ENCODE results near the gene S100A4. TPM values are rescaled to one million over a fixed set of nuclear protein-coding genes. Genes with fewer than 3 reads are reported as not detected.

S100A4 gene
- total and polyA plus RNA-seq, 9 donors: 12.7 to 160 (median 45.3) TPM

DNA sequence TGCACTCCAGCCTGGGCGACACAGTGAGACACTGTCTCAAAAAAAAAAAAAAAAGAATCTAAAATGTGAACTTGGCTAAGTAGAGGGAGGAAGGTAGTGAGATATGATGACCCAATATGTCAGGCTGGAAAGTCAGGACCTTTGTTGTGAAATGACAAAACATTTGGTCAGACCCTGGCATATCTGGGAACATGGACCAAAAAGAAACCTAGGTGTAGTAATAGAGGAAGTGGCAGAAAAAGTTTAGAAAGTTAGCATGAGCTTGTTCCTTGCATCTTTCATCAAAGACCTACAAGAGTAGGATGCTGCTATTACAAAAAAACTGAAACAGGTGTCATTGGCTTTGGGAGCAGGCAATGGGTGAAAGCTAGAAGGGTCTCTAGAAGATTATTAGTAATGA is 10.7 kb upstream of the S100A4 start:
- WGBS, 3 donors: 94 to 100% (median 97%) methylated on average over 1 of the region's 1 CpG
- peaks cover 14% of the 10 kb centered on the region for H3K4me1 ChIP-seq (ENCODE audit: insufficient read depth)
- no peak for DNase-seq
- TF ChIP-seq EP300 (IDR thresholded peaks at IDR 0.05): no peak
- no peak for TF ChIP-seq CTCF (IDR thresholded peaks at IDR 0.05)
- no peak for TF ChIP-seq POLR2A (IDR thresholded peaks at IDR 0.05)
- H3K27me3 ChIP-seq: no peaks in the 10 kb centered on the region
- no peak overlapping the region for H3K4me3 ChIP-seq
- no peaks in the 10 kb centered on the region for H3K9me3 ChIP-seq
- H3K27ac ChIP-seq: no peak overlapping the region
- intact Hi-C loops (cut with DNase I): loop anchor here in 1 of 4 donors (10.0 kb wide), 1 partner anchor 408 kb away; the partner anchor contains the start of genes CREB3L4 and SLC39A1
- no peaks in the 10 kb centered on the region for H3K36me3 ChIP-seq

GRCh38 chr1:153553830-153554541 is 8.4 kb upstream of the S100A4 start:
- no peaks in the 10 kb centered on the region for H3K36me3 ChIP-seq
- no peak overlapping the region for H3K4me3 ChIP-seq
- intact Hi-C loops (cut with DNase I): loop anchor here in 1 of 4 donors (10.0 kb wide), 1 partner anchor 411 kb away; the partner anchor contains the start of genes CREB3L4 and SLC39A1
- peaks cover 16% of the 10 kb centered on the region for H3K4me1 ChIP-seq (ENCODE audit: insufficient read depth)
- DNase-seq: peak in 1 of 5 donors; percentile 44
- WGBS, 3 donors: 7 to 27% (median 27%) methylated on average over 2 of the region's 2 CpGs
- H3K9me3 ChIP-seq: no peaks in the 10 kb centered on the region
- peak overlapping the region in 1 of 2 donors; percentile 66 for H3K27ac ChIP-seq
- no peaks in the 10 kb centered on the region for H3K27me3 ChIP-seq
- TF ChIP-seq EP300 (IDR thresholded peaks at IDR 0.05) (no peak), POLR2A (IDR thresholded peaks at IDR 0.05) (no peak), CTCF (IDR thresholded peaks at IDR 0.05) (no peak)

DNA sequence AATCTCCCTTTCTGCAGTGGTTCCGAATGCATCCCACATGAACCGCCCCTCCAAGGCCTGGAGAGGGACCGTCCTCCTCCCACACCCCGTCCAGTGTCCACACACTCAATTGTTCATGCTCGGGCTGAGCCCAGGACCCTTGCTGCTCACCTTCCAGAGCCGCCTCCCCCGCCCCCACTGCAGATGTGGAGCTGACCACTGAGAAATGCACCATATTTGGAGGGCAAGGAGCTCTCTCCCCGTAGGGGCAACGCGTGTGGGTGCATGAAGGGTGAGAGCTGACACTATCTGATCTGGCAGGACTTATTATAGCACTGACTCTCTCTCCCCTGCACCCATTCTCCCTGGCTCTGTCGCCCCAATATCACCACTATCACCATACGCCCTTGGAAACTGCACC is 7.5 kb upstream of the S100A4 start:
- Histone ChIP-seq H3K27me3 (no peaks in the 10 kb centered on the region), H3K4me1 (ENCODE audit: insufficient read depth) (peaks cover 22% of the 10 kb centered on the region), H3K36me3 (no peaks in the 10 kb centered on the region), H3K27ac (peak overlapping the region in 1 of 2 donors; percentile 66), H3K9me3 (no peaks in the 10 kb centered on the region), H3K4me3 (no peak overlapping the region)
- intact Hi-C loops (cut with DNase I): loop anchor here in 1 of 4 donors (10.0 kb wide), 1 partner anchor 412 kb away; the partner anchor contains the start of genes CREB3L4 and SLC39A1
- WGBS, 3 donors: 81 to 84% (median 83%) methylated on average over 12 of the region's 12 CpGs
- TF ChIP-seq POLR2A (IDR thresholded peaks at IDR 0.05) (no peak), CTCF (IDR thresholded peaks at IDR 0.05) (no peak), EP300 (IDR thresholded peaks at IDR 0.05) (no peak)
- peak in 1 of 5 donors; percentile 20 for DNase-seq

DNA sequence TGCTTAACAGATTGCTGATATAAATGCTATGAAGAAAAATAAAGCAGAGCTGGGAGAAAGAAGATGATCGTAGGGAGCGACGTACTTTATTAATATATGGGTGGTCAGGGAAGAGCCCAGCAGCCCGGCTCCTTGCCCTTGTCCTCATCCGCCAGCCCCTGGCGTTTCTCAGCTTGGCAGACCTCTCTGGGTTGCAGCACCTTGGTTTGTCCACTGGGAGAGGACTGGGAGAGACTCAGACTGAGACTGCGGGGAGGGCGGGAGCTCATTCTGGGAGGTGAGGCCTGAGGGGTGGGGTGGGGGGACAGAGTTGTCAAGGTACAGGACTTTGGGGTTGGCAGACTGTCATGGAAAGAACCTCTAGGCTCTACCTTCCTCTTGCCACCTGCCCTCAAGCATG is 6.7 kb upstream of the S100A4 start:
- TF ChIP-seq EP300 (IDR thresholded peaks at IDR 0.05) (no peak), CTCF (IDR thresholded peaks at IDR 0.05) (no peak), POLR2A (IDR thresholded peaks at IDR 0.05) (no peak)
- H3K27me3 ChIP-seq: no peaks in the 10 kb centered on the region
- H3K4me1 ChIP-seq (ENCODE audit: insufficient read depth): peaks cover 23% of the 10 kb centered on the region
- intact Hi-C loops (cut with DNase I): loop anchor here in 1 of 4 donors (10.0 kb wide), 1 partner anchor 412 kb away; the partner anchor contains the start of genes CREB3L4 and SLC39A1
- no peak overlapping the region for H3K4me3 ChIP-seq
- no peak overlapping the region for H3K27ac ChIP-seq
- no peaks in the 10 kb centered on the region for H3K36me3 ChIP-seq
- no peaks in the 10 kb centered on the region for H3K9me3 ChIP-seq
- 88 to 94% (median 92%) methylated on average over 8 of the region's 8 CpGs for WGBS, 3 donors
- peak in 1 of 5 donors; percentile 21 for DNase-seq
